Astrocyte of the cerebellum (primary cell): ENCODE data around the gene KRT79.

Experiments used
- DNase-seq: peaks from one replicate; pipeline ENCODE4 v3.0.0-alpha.2; 2011; ENCODE audit warnings: low read depth
- H3K4me3 ChIP-seq: 2 replicates; pipeline ENCODE4 v1.5.1; 2011; ENCODE audit warnings: mild to moderate bottlenecking, low read depth, low read length, moderate library complexity
- CTCF ChIP-seq: IDR thresholded peaks from 2 replicates; pipeline ENCODE4 v1.5.1; 2012; ENCODE audit warnings: low read length, low read depth, moderate library complexity, mild to moderate bottlenecking; ENCODE audit errors: missing control alignments
- in situ Hi-C: cut with HindIII; loops from 2 replicates; pipeline ENCODE4 v1.10.0; 2017; ENCODE audit warnings: low sequenced_read_pairs

Gene KRT79

GRCh38 chr12:52823761-52824450 is 10.2 kb downstream of the KRT79 start:
- no peak overlapping the region for H3K4me3 ChIP-seq
- TF ChIP-seq CTCF, result no peak
- in situ Hi-C loops, result no loop called here
- DNase-seq, result no peak

- in situ Hi-C loops, result no loop called here
- H3K4me3 ChIP-seq, result no peak overlapping the region
- no peak for TF ChIP-seq CTCF
These were observed 11.2 kb downstream of the KRT79 start for GRCh38 chr12:52822771-52823510.

GRCh38 chr12:52821826-52822660 is 12.1 kb downstream of the KRT79 start:
- no peak for TF ChIP-seq CTCF
- no peak for DNase-seq
- in situ Hi-C loops, result no loop called here
- no peak overlapping the region for H3K4me3 ChIP-seq

More at GRCh38 chr12:52822771-52823510, 11.2 kb downstream of the KRT79 start:
- DNase-seq, result no peak

- in situ Hi-C loops, result no loop called here
These were observed 12.9 kb downstream of the KRT79 start for GRCh38 chr12:52821071-52821730.

GRCh38 chr12:52820521-52820920 is 13.6 kb downstream of the KRT79 start:
- in situ Hi-C loops, result no loop called here
- no peak overlapping the region for H3K4me3 ChIP-seq
- TF ChIP-seq CTCF, result no peak
- DNase-seq, result no peak

More at GRCh38 chr12:52821071-52821730, 12.9 kb downstream of the KRT79 start:
- no peak for DNase-seq
- no peak overlapping the region for H3K4me3 ChIP-seq
- no peak for TF ChIP-seq CTCF
